K562 (cell line): Measurements from ENCODE around the gene PIN1.

Experiments
- BHLHE40 ChIP-seq: IDR thresholded peaks from 2 replicates; pipeline ENCODE4 v1.6.1; 2011; ENCODE audit warnings: low read length, improper control_type of control experiment
- CBX2 ChIP-seq: fragments of 200-600 bp; sonication (generic); IDR thresholded peaks from one replicate; pipeline ENCODE4 v1.6.1; 2012; ENCODE audit warnings: mild to moderate bottlenecking, low read length, inconsistent platforms; ENCODE audit not compliant: insufficient read depth, poor library complexity, severe bottlenecking
- EP300 ChIP-seq: IDR thresholded peaks from 2 replicates; pipeline ENCODE4 v1.6.1; 2012; ENCODE audit warnings: low read length, improper control_type of control experiment
- EZH2 ChIP-seq: IDR thresholded peaks from 2 replicates; pipeline ENCODE4 v1.6.1; 2012; ENCODE audit warnings: low read depth, mild to moderate bottlenecking, inconsistent platforms, low read length, borderline replicate concordance
- HDAC6 ChIP-seq: IDR thresholded peaks from 2 replicates; pipeline ENCODE4 v1.6.1; 2012; ENCODE audit warnings: low read depth, mild to moderate bottlenecking, control low read depth, inconsistent platforms, low read length, moderate library complexity
- KLF1 ChIP-seq: fragments of 450-650 bp; IDR thresholded peaks from 2 replicates; pipeline ENCODE4 v1.6.1; 2016; ENCODE audit warnings: missing genetic modification characterization, missing compliant biosample characterization
- RFX5 ChIP-seq: IDR thresholded peaks from 2 replicates; pipeline ENCODE4 v1.6.1; 2011; ENCODE audit warnings: low read depth, mild to moderate bottlenecking, improper control_type of control experiment, low read length
- ZBTB26 ChIP-seq: fragments of 450-650 bp; formaldehyde crosslinking; IDR thresholded peaks from 2 replicates; pipeline ENCODE4 v1.4.0; 2022; ENCODE audit warnings: missing genetic modification characterization
- ZNF57 ChIP-seq: fragments of 450-650 bp; formaldehyde crosslinking; IDR thresholded peaks from 2 replicates; pipeline ENCODE4 v1.4.0; 2020; ENCODE audit warnings: mild to moderate bottlenecking, moderate library complexity
- TF ChIP-seq, protein P1 (sequence below): fragments of 450-650 bp; IDR thresholded peaks from 2 replicates; pipeline ENCODE4 v1.6.1; 2018; ENCODE audit not compliant: partially characterized antibody
- TF ChIP-seq, protein P2 (sequence below): sonication (generic); IDR thresholded peaks from 2 replicates; pipeline ENCODE4 v1.6.1; 2016

DNA sequence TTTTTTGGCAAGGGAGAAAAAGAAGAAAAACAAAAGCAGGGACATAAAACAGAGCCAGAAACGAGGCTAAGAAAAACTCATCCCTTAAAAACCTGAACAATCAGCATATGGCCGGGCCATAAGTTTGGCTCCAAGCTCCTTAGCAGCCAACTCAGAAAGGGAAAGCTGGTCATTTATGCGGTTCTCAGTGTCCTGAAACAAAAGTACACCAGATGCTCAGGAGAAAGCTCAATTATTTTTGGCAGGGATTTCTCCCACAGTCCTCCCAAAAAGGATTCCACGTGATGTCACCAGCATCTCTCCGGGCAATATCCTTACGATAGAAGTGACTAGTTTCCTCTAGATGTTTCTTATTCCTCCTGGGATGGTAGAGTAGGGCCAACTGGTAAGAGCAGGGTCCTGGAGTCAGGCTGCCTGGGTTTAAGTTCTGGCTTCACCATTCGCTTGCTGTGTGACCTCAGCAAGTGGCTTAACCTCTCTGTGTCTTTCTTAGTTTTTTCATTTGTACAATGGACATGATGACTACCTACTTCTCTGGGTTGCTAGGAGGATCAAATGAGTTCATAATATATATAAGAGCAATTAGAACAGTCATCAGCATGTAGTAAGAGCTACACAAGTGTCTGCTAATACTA lies 34.0 kb downstream of the PIN1 start:
- no peak for TF ChIP-seq CBX2
- no peak for TF ChIP-seq ZBTB26 (CRISPR knock-in tag)
- no peak for TF ChIP-seq BHLHE40
- no peak for TF ChIP-seq RFX5
- TF ChIP-seq, protein P1, sequence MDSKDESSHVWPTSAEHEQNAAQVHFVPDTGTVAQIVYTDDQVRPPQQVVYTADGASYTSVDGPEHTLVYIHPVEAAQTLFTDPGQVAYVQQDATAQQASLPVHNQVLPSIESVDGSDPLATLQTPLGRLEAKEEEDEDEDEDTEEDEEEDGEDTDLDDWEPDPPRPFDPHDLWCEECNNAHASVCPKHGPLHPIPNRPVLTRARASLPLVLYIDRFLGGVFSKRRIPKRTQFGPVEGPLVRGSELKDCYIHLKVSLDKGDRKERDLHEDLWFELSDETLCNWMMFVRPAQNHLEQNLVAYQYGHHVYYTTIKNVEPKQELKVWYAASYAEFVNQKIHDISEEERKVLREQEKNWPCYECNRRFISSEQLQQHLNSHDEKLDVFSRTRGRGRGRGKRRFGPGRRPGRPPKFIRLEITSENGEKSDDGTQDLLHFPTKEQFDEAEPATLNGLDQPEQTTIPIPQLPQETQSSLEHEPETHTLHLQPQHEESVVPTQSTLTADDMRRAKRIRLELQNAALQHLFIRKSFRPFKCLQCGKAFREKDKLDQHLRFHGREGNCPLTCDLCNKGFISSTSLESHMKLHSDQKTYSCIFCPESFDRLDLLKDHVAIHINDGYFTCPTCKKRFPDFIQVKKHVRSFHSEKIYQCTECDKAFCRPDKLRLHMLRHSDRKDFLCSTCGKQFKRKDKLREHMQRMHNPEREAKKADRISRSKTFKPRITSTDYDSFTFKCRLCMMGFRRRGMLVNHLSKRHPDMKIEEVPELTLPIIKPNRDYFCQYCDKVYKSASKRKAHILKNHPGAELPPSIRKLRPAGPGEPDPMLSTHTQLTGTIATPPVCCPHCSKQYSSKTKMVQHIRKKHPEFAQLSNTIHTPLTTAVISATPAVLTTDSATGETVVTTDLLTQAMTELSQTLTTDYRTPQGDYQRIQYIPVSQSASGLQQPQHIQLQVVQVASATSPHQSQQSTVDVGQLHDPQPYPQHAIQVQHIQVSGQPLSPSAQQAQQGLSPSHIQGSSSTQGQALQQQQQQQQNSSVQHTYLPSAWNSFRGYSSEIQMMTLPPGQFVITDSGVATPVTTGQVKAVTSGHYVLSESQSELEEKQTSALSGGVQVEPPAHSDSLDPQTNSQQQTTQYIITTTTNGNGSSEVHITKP = no peak
- TF ChIP-seq KLF1 (tag) = no peak
- no peak for TF ChIP-seq EZH2
- TF ChIP-seq, protein P2, sequence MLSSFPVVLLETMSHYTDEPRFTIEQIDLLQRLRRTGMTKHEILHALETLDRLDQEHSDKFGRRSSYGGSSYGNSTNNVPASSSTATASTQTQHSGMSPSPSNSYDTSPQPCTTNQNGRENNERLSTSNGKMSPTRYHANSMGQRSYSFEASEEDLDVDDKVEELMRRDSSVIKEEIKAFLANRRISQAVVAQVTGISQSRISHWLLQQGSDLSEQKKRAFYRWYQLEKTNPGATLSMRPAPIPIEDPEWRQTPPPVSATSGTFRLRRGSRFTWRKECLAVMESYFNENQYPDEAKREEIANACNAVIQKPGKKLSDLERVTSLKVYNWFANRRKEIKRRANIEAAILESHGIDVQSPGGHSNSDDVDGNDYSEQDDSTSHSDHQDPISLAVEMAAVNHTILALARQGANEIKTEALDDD = no peak
- no peak for TF ChIP-seq EP300
- TF ChIP-seq ZNF57 (CRISPR knock-in tag) = no peak
- no peak for TF ChIP-seq HDAC6
